Measurements from ENCODE around the gene ZBTB47.

The ZBTB47 gene

GRCh38 chr3:42700366-42701288, 47.1 kb downstream of the ZBTB47 start:
- H3K36me3 Mint-ChIP-seq = no peaks in the 10 kb centered on the region
- CTCF ChIA-PET = interaction anchor here (1.0 to 1.1 kb wide), 2 partner anchors 9 to 11 kb away, joined by 3 read pairs; no protein-coding TSS in a partner anchor
- DNase-seq = peak; percentile 11
- peaks cover 10% of the 10 kb centered on the region for H3K27me3 Mint-ChIP-seq
- H3K4me1 Mint-ChIP-seq = peaks cover 10% of the 10 kb centered on the region
- H3K27ac Mint-ChIP-seq = no peak overlapping the region
- no peak overlapping the region for H3K4me3 Mint-ChIP-seq
- H3K9me3 Mint-ChIP-seq = no peaks in the 10 kb centered on the region

GRCh38 chr3:42701371-42702065, 48.0 kb downstream of the ZBTB47 start:
- DNase-seq = peak; percentile 85
- no peak overlapping the region for H3K4me3 Mint-ChIP-seq

GRCh38 chr3:42702066-42702951, 48.8 kb downstream of the ZBTB47 start, which contains the start of gene HHATL:
TSS of gene HHATL (minus strand) at chr3:42702798. CDS start at chr3:42700826, 1,972 bp downstream.
- Mint-ChIP-seq H3K4me1 (peaks cover 10% of the 10 kb centered on the region), H3K36me3 (no peaks in the 10 kb centered on the region), H3K27me3 (peaks cover 14% of the 10 kb centered on the region), H3K4me3 (no peak within 1 kb of the TSS), H3K9me3 (no peaks in the 10 kb centered on the region), H3K27ac (no peak within 1 kb of the TSS)
- CTCF ChIA-PET = no interaction called here
- DNase-seq = peak; percentile 10

More at GRCh38 chr3:42701371-42702065, 48.0 kb downstream of the ZBTB47 start:
- CTCF ChIA-PET = interaction anchor here (1.0 to 1.1 kb wide), 2 partner anchors 8 to 10 kb away, joined by 3 read pairs; no protein-coding TSS in a partner anchor
- peaks cover 10% of the 10 kb centered on the region for H3K27me3 Mint-ChIP-seq
- H3K9me3 Mint-ChIP-seq = no peaks in the 10 kb centered on the region
- H3K36me3 Mint-ChIP-seq = no peaks in the 10 kb centered on the region
- no peak overlapping the region for H3K27ac Mint-ChIP-seq
- H3K4me1 Mint-ChIP-seq = peaks cover 10% of the 10 kb centered on the region

GRCh38 chr3:42702982-42703694, 49.6 kb downstream of the ZBTB47 start:
- Mint-ChIP-seq H3K4me1 (peaks cover 10% of the 10 kb centered on the region), H3K27ac (no peak overlapping the region), H3K9me3 (no peaks in the 10 kb centered on the region), H3K27me3 (peaks cover 14% of the 10 kb centered on the region), H3K36me3 (no peaks in the 10 kb centered on the region), H3K4me3 (no peak overlapping the region)
- CTCF ChIA-PET = no interaction called here
- DNase-seq = no peak

GRCh38 chr3:42703695-42704025, 50.2 kb downstream of the ZBTB47 start:
- CTCF ChIA-PET = no interaction called here
- peaks cover 7% of the 10 kb centered on the region for H3K4me1 Mint-ChIP-seq
- H3K27me3 Mint-ChIP-seq = peaks cover 14% of the 10 kb centered on the region
- H3K27ac Mint-ChIP-seq = no peak overlapping the region
- no peaks in the 10 kb centered on the region for H3K9me3 Mint-ChIP-seq
- no peak overlapping the region for H3K4me3 Mint-ChIP-seq
- H3K36me3 Mint-ChIP-seq = no peaks in the 10 kb centered on the region
- DNase-seq = no peak

- Mint-ChIP-seq H3K4me3 (no peak overlapping the region), H3K4me1 (peaks cover 4% of the 10 kb centered on the region), H3K36me3 (no peaks in the 10 kb centered on the region), H3K27ac (no peak overlapping the region), H3K27me3 (peaks cover 14% of the 10 kb centered on the region), H3K9me3 (no peaks in the 10 kb centered on the region)
- DNase-seq = peak; percentile 8
- CTCF ChIA-PET = no interaction called here
Measured at GRCh38 chr3:42704136-42704841, 50.8 kb downstream of the ZBTB47 start.

- peak; percentile 18 for DNase-seq
- H3K4me3 Mint-ChIP-seq = no peak overlapping the region
- H3K4me1 Mint-ChIP-seq = peaks cover 4% of the 10 kb centered on the region
- CTCF ChIA-PET = no interaction called here
- no peaks in the 10 kb centered on the region for H3K9me3 Mint-ChIP-seq
- no peak overlapping the region for H3K27ac Mint-ChIP-seq
- no peaks in the 10 kb centered on the region for H3K36me3 Mint-ChIP-seq
- peaks cover 11% of the 10 kb centered on the region for H3K27me3 Mint-ChIP-seq
Measured at GRCh38 chr3:42705058-42705767, 51.7 kb downstream of the ZBTB47 start.

GRCh38 chr3:42705962-42706585, 52.6 kb downstream of the ZBTB47 start:
- peak; percentile 6 for DNase-seq
- Mint-ChIP-seq H3K4me3 (no peak overlapping the region), H3K27me3 (peaks cover 9% of the 10 kb centered on the region), H3K9me3 (no peaks in the 10 kb centered on the region), H3K27ac (no peak overlapping the region), H3K36me3 (no peaks in the 10 kb centered on the region), H3K4me1 (peaks cover 3% of the 10 kb centered on the region)
- CTCF ChIA-PET = no interaction called here

GRCh38 chr3:42706721-42707619, 53.5 kb downstream of the ZBTB47 start:
- Mint-ChIP-seq H3K27ac (no peak overlapping the region), H3K36me3 (no peaks in the 10 kb centered on the region), H3K4me1 (no peaks in the 10 kb centered on the region), H3K4me3 (no peak overlapping the region), H3K9me3 (no peaks in the 10 kb centered on the region), H3K27me3 (peaks cover 14% of the 10 kb centered on the region)
- CTCF ChIA-PET = no interaction called here
- peak; percentile 18 for DNase-seq

GRCh38 chr3:42707620-42708355, 54.3 kb downstream of the ZBTB47 start:
- DNase-seq = peak; percentile 6
- Mint-ChIP-seq H3K9me3 (no peaks in the 10 kb centered on the region), H3K4me3 (no peak overlapping the region), H3K36me3 (no peaks in the 10 kb centered on the region), H3K27me3 (peaks cover 17% of the 10 kb centered on the region), H3K27ac (no peak overlapping the region), H3K4me1 (no peaks in the 10 kb centered on the region)
- CTCF ChIA-PET = no interaction called here

GRCh38 chr3:42708611-42709151, 55.2 kb downstream of the ZBTB47 start:
- Mint-ChIP-seq H3K4me1 (no peaks in the 10 kb centered on the region), H3K9me3 (no peaks in the 10 kb centered on the region), H3K36me3 (no peaks in the 10 kb centered on the region), H3K4me3 (no peak overlapping the region), H3K27ac (no peak overlapping the region), H3K27me3 (peaks cover 18% of the 10 kb centered on the region)
- CTCF ChIA-PET = no interaction called here
- peak; percentile 6 for DNase-seq
